MM.1S (cell line): ENCODE measurements around the gene CHCT1.

Experiments
- EZH2 ChIP-seq: fragments of 300-600 bp; sonication (generic); optimal IDR thresholded peaks from 2 replicates; pipeline ENCODE3; 2017; ENCODE audit warnings: low read depth, mild to moderate bottlenecking, antibody characterized with exemption, low read length, mixed read lengths
- EZH2phosphoT487 ChIP-seq: fragments of 300-600 bp; sonication (generic); IDR thresholded peaks from 2 replicates; pipeline ENCODE4 v1.6.1; 2018; ENCODE audit warnings: antibody characterized with exemption, low read length
- TF ChIP-seq, protein P1 (sequence below): fragments of 300-600 bp; sonication (generic); IDR thresholded peaks from 2 replicates; pipeline ENCODE4 v1.5.1; 2016; ENCODE audit warnings: antibody characterized with exemption, low read length, mixed read lengths

DNA sequence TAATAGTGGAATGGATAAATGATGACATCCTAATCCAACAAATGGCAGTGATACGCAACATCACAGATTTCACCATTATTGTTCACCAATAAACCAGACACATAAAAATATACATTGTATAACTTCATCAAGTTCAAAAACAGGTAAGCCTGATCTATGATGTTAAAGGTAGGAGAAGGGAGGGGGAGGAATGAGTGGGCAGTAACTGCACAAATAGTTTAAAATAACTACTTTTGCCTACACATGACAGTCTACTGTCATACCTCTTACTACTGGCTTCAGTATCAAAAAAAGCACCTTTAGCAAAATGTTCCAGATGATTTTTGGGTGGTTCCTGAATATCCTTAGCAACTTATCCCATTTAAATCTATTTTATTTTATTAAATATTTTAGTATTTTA, 28.8 kb downstream of the CHCT1 start:
- TF ChIP-seq, protein P1, sequence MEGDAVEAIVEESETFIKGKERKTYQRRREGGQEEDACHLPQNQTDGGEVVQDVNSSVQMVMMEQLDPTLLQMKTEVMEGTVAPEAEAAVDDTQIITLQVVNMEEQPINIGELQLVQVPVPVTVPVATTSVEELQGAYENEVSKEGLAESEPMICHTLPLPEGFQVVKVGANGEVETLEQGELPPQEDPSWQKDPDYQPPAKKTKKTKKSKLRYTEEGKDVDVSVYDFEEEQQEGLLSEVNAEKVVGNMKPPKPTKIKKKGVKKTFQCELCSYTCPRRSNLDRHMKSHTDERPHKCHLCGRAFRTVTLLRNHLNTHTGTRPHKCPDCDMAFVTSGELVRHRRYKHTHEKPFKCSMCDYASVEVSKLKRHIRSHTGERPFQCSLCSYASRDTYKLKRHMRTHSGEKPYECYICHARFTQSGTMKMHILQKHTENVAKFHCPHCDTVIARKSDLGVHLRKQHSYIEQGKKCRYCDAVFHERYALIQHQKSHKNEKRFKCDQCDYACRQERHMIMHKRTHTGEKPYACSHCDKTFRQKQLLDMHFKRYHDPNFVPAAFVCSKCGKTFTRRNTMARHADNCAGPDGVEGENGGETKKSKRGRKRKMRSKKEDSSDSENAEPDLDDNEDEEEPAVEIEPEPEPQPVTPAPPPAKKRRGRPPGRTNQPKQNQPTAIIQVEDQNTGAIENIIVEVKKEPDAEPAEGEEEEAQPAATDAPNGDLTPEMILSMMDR, result no peak
- TF ChIP-seq EZH2 (no peak), EZH2phosphoT487 (no peak)
